Caco-2 (cell line): Measurements from ENCODE around the gene ATXN7L2. TPM values are rescaled to one million over a fixed set of nuclear protein-coding genes. Genes with fewer than 3 reads are reported as not detected.
"Not testable (repeated sequence)": the region's sequence is repeated elsewhere in the genome, so short reads cannot be mapped to it uniquely, and the experiment has no call there.

Experiments used
- BruUV-seq: library from RNA; stranded (reverse); fragments of 400-500 nt; replicated peaks from 2 replicates; lab custom pipeline; 2021; lab: Mats Ljungman, UMichigan
- CTCF ChIA-PET: fragments of 300-600 bp; sonication (Branson Sonifier 250); formaldehyde crosslinking; loops from one replicate; lab custom pipeline; 2022; ENCODE audit warnings: antibody characterized with exemption; lab: Charles Lee
- POLR2A ChIA-PET: fragments of 300-600 bp; sonication (Branson Sonifier 250); formaldehyde crosslinking; loops from one replicate; lab custom pipeline; 2022; ENCODE audit warnings: antibody characterized with exemption; lab: Charles Lee
- DNase-seq, 2 experiments: peaks; one replicate each; pipeline versions ENCODE4 v3.0.0 to v3.0.0-alpha.2; 2020 to 2022
- H3K27me3 ChIP-seq: replicated peaks from 2 replicates; pipeline ENCODE4 v1.6.0; 2011; ENCODE audit warnings: low read length; ENCODE audit not compliant: control insufficient read depth, insufficient read depth
- H3K36me3 ChIP-seq: 2 replicates; pipeline ENCODE4 v1.5.1; 2011; ENCODE audit warnings: low read length; ENCODE audit not compliant: control insufficient read depth, insufficient read depth
- H3K4me1 ChIP-seq: fragments of 250-450 bp; sonication (Bioruptor Pico); 2 replicates; pipeline ENCODE4 v1.5.1; 2020; ENCODE audit warnings: mild to moderate bottlenecking
- H3K4me3 ChIP-seq: 2 replicates; pipeline ENCODE4 v1.5.1; 2011; ENCODE audit warnings: low read depth, mild to moderate bottlenecking, control low read depth, low read length
- H3K9me3 ChIP-seq: fragments of 250-450 bp; sonication (Bioruptor Pico); 2 replicates; pipeline ENCODE4 v1.5.1; 2020; ENCODE audit warnings: mild to moderate bottlenecking, moderate library complexity
- H3K27ac Mint-ChIP-seq: one replicate; pipeline ENCODE4 v1.8.0; 2022; ENCODE audit warnings: mixed read lengths; ENCODE audit not compliant: unreplicated experiment
- H3K27me3 Mint-ChIP-seq: one replicate; pipeline ENCODE4 v1.8.0; 2022; ENCODE audit warnings: mixed read lengths; ENCODE audit not compliant: insufficient read depth, unreplicated experiment
- H3K36me3 Mint-ChIP-seq: one replicate; pipeline ENCODE4 v1.8.0; 2022; ENCODE audit warnings: mild to moderate bottlenecking, mixed read lengths; ENCODE audit not compliant: insufficient read depth, unreplicated experiment
- H3K4me1 Mint-ChIP-seq: one replicate; pipeline ENCODE4 v1.8.0; 2022; ENCODE audit warnings: low read depth, mixed read lengths; ENCODE audit not compliant: unreplicated experiment
- H3K4me3 Mint-ChIP-seq: one replicate; pipeline ENCODE4 v1.8.0; 2022; ENCODE audit warnings: mild to moderate bottlenecking, moderate library complexity, mixed read lengths; ENCODE audit not compliant: unreplicated experiment
- H3K9me3 Mint-ChIP-seq: one replicate; pipeline ENCODE4 v1.8.0; 2022; ENCODE audit warnings: mixed read lengths; ENCODE audit not compliant: unreplicated experiment
- CTCF ChIP-seq, 2 experiments: fragments of 200-600 bp in 1 of 2; IDR thresholded peaks; 1 replicate in 1 of 2; 2 replicates in 1 of 2; pipeline versions ENCODE4 v1.5.1 to v1.8.0; 2011 to 2022; ENCODE audit warnings: antibody characterized with exemption in 1 of 2, control low read depth in 1 of 2, inconsistent platforms in 1 of 2, low read depth in 1 of 2, low read length in 1 of 2, mild to moderate bottlenecking in 1 of 2, moderate library complexity in 1 of 2; ENCODE audit not compliant: insufficient read depth in 1 of 2, severe bottlenecking in 1 of 2, unreplicated experiment in 1 of 2
- intact Hi-C: fragments of 100-400 bp; cut with micrococcal nuclease; formaldehyde crosslinking; loops from one replicate; pipeline ENCODE4 v1.10.0; 2022; ENCODE audit not compliant: unreplicated experiment
- total RNA-seq: library from RNA; stranded (reverse); gene quantifications from 2 replicates; pipeline ENCODE4 v1.2.3, GENCODE V29; 2022

ATXN7L2 gene
- total RNA-seq, 1 experiment from 2014 or later, result 4.0 TPM

- TF ChIP-seq CTCF (IDR thresholded peaks at IDR 0.05; ENCODE audit: insufficient read depth in 1 of 2, low read depth in 1 of 2, low read length in 1 of 2, severe bottlenecking in 1 of 2, unreplicated experiment in 1 of 2), result no peak
- ChIA-PET POLR2A (no interaction called here), CTCF (no interaction called here)
- Histone ChIP-seq H3K9me3 (no peaks in the 10 kb centered on the region), H3K27me3 (no peaks in the 10 kb centered on the region; the same call in 1 of the 2 replicates), H3K4me1 (no peaks in the 10 kb centered on the region), H3K36me3 (no peaks in the 10 kb centered on the region), H3K4me3 (no peak overlapping the region)
- Mint-ChIP-seq H3K27ac (no peak overlapping the region), H3K36me3 (no peaks in the 10 kb centered on the region), H3K4me3 (no peak overlapping the region), H3K9me3 (no peaks in the 10 kb centered on the region), H3K27me3 (peaks cover 17% of the 10 kb centered on the region), H3K4me1 (peaks cover 10% of the 10 kb centered on the region)
- DNase-seq, result no peak
- intact Hi-C loops, result no loop called here
- BruUV-seq, result no TSS peak
Measured at GRCh38 chr1:109468903-109469302, 14.8 kb upstream of the ATXN7L2 start.

DNA sequence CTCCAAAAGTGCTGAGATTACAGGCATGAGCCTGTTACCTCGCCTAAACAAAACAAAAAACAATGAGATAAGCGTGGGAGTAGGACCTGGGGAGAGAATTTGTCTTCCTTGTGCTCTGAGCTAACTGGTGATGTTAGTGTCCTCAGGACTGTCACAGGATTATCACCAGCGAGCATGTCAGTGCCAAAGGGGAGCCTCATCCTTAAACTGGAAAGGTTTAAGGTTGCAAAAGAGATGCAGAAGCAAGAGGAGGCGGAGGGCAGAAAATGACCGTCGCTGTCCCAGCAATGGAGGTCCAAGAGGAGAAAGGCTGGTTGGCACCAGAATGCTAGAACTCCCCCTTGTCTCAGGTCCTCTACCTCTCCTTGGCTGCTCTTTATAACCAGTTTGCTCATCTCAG lies 13.5 kb upstream of the ATXN7L2 start:
- intact Hi-C loops, result no loop called here
- no TSS peak for BruUV-seq
- Histone ChIP-seq H3K4me1 (no peaks in the 10 kb centered on the region), H3K9me3 (no peaks in the 10 kb centered on the region), H3K4me3 (no peak overlapping the region), H3K27me3 (no peaks in the 10 kb centered on the region; the same call in 1 of the 2 replicates), H3K36me3 (no peaks in the 10 kb centered on the region)
- no peak for DNase-seq
- H3K9me3 Mint-ChIP-seq, result no peaks in the 10 kb centered on the region
- ChIA-PET POLR2A (no interaction called here), CTCF (no interaction called here)
- H3K27me3 Mint-ChIP-seq, result peaks cover 13% of the 10 kb centered on the region
- peaks cover 2% of the 10 kb centered on the region for H3K4me1 Mint-ChIP-seq
- H3K36me3 Mint-ChIP-seq, result no peaks in the 10 kb centered on the region
- no peak overlapping the region for H3K27ac Mint-ChIP-seq
- TF ChIP-seq CTCF (IDR thresholded peaks at IDR 0.05; ENCODE audit: insufficient read depth in 1 of 2, low read depth in 1 of 2, low read length in 1 of 2, severe bottlenecking in 1 of 2, unreplicated experiment in 1 of 2), result no peak
- H3K4me3 Mint-ChIP-seq, result no peak overlapping the region

GRCh38 chr1:109472779-109473178 lies 10.9 kb upstream of the ATXN7L2 start:
- Mint-ChIP-seq H3K36me3 (no peaks in the 10 kb centered on the region), H3K4me3 (no peak overlapping the region), H3K9me3 (no peaks in the 10 kb centered on the region), H3K27ac (no peak overlapping the region), H3K4me1 (no peaks in the 10 kb centered on the region), H3K27me3 (peaks cover 14% of the 10 kb centered on the region)
- Histone ChIP-seq H3K36me3 (no peaks in the 10 kb centered on the region), H3K4me1 (no peaks in the 10 kb centered on the region), H3K9me3 (no peaks in the 10 kb centered on the region), H3K27me3 (no peaks in the 10 kb centered on the region; the same call in 1 of the 2 replicates), H3K4me3 (no peak overlapping the region)
- CTCF ChIA-PET, result no interaction called here
- BruUV-seq, result no TSS peak
- TF ChIP-seq CTCF (IDR thresholded peaks at IDR 0.05; ENCODE audit: insufficient read depth in 1 of 2, low read depth in 1 of 2, low read length in 1 of 2, severe bottlenecking in 1 of 2, unreplicated experiment in 1 of 2), result no peak
- intact Hi-C loops, result no loop called here
- no peak for DNase-seq
- POLR2A ChIA-PET, result interaction anchor here (0.6 kb wide), 1 partner anchor 11 kb away, joined by 7 read pairs; no protein-coding TSS in a partner anchor

GRCh38 chr1:109473284-109474057 lies 10.2 kb upstream of the ATXN7L2 start:
- POLR2A ChIA-PET, H3K4me1 ChIP-seq, H3K36me3 Mint-ChIP-seq, H3K4me3 Mint-ChIP-seq, H3K27ac Mint-ChIP-seq, H3K9me3 Mint-ChIP-seq, H3K27me3 ChIP-seq, DNase-seq, H3K4me3 ChIP-seq, BruUV-seq, H3K9me3 ChIP-seq, H3K36me3 ChIP-seq, CTCF ChIA-PET, intact Hi-C loops, H3K4me1 Mint-ChIP-seq: not testable (repeated sequence)
- H3K27me3 Mint-ChIP-seq, result peaks cover 14% of the 10 kb centered on the region
